Measurements from ENCODE around the gene SIX3. TPM values are rescaled to one million over a fixed set of nuclear protein-coding genes. Genes with fewer than 3 reads are reported as not detected.

SIX3 gene
- polyA plus RNA-seq, 1 of the 3 experiments (the other 2 are of a cell fraction) = 0.58 TPM

GRCh38 chr2:44916291-44916690 is 25.2 kb upstream of the SIX3 start:
- ChIA-PET CTCF (interaction anchor here (0.9 to 3.8 kb wide), 4 partner anchors 17 to 437 kb away, joined by 3 to 19 read pairs (median 4); no protein-coding TSS in a partner anchor), POLR2A (interaction anchor here (0.5 kb wide), 1 partner anchor 825 kb away, joined by 3 read pairs; no protein-coding TSS in a partner anchor)
- TF ChIP-seq CHD2 (IDR thresholded peaks at IDR 0.05; ENCODE audit: low read length, partially characterized antibody) = no peak
- H3K27me3 ChIP-seq (ENCODE audit: insufficient read depth) = no peaks in the 10 kb centered on the region; the same call in 1 of the 2 replicates
- no peaks in the 10 kb centered on the region for H3K36me3 ChIP-seq (replicated peaks in 1 of 2; ENCODE audit: control insufficient read depth in 1 of 2, insufficient read depth in 2 of 2, low read length in 1 of 2)
- no peaks in the 10 kb centered on the region for H3K79me2 ChIP-seq (ENCODE audit: insufficient read depth)
- H3K9me2 ChIP-seq = no peaks in the 10 kb centered on the region
- no peaks in the 10 kb centered on the region for H3F3A ChIP-seq (replicated peaks; ENCODE audit: insufficient read depth)
- no peak overlapping the region for H3K9ac ChIP-seq
- H3K27ac ChIP-seq (ENCODE audit: low read depth in 2 of 2, low read length in 1 of 2) = no peak overlapping the region
- no peak overlapping the region for H2AFZ ChIP-seq (ENCODE audit: low read depth)
- peaks cover 0 to 2% of the 10 kb centered on the region in 2 experiments; a peak in 1 of 4 replicates for H3K4me1 ChIP-seq (ENCODE audit: control insufficient read depth in 1 of 2, insufficient read depth in 2 of 2, low read depth in 1 of 2, low read length in 1 of 2)
- no peak for DNase-seq
- H4K20me1 ChIP-seq (ENCODE audit: insufficient read depth) = no peaks in the 10 kb centered on the region
- H3K9me3 ChIP-seq = no peaks in the 10 kb centered on the region
- no peak overlapping the region for H3K4me2 ChIP-seq
- H3K4me3 ChIP-seq (ENCODE audit: low read depth in 2 of 2, low read length in 1 of 2) = no peak overlapping the region

- Histone ChIP-seq H3K4me3 (ENCODE audit: low read depth in 2 of 2, low read length in 1 of 2) (no peak overlapping the region), H3K4me1 (ENCODE audit: control insufficient read depth in 1 of 2, insufficient read depth in 2 of 2, low read depth in 1 of 2, low read length in 1 of 2) (peaks cover 0 to 2% of the 10 kb centered on the region in 2 experiments; a peak in 1 of 4 replicates), H3K36me3 (replicated peaks in 1 of 2; ENCODE audit: control insufficient read depth in 1 of 2, insufficient read depth in 2 of 2, low read length in 1 of 2) (no peaks in the 10 kb centered on the region), H3K27ac (ENCODE audit: low read depth in 2 of 2, low read length in 1 of 2) (no peak overlapping the region), H3F3A (replicated peaks; ENCODE audit: insufficient read depth) (no peaks in the 10 kb centered on the region), H3K9me2 (no peaks in the 10 kb centered on the region), H3K9me3 (no peaks in the 10 kb centered on the region), H2AFZ (ENCODE audit: low read depth) (no peak overlapping the region), H4K20me1 (ENCODE audit: insufficient read depth) (no peaks in the 10 kb centered on the region), H3K4me2 (no peak overlapping the region), H3K27me3 (ENCODE audit: insufficient read depth) (no peaks in the 10 kb centered on the region; the same call in 1 of the 2 replicates), H3K79me2 (ENCODE audit: insufficient read depth) (no peaks in the 10 kb centered on the region), H3K9ac (no peak overlapping the region)
- no peak for DNase-seq
- ChIA-PET POLR2A (interaction anchor here (0.7 kb wide), 1 partner anchor 17 kb away, joined by 5 read pairs; no protein-coding TSS in a partner anchor), CTCF (interaction anchor here (0.9 to 1.5 kb wide), 4 partner anchors 9 to 874 kb away, joined by 3 to 4 read pairs (median 3); no protein-coding TSS in a partner anchor)
- WGBS (ENCODE audit: low lambda C conversion rate) = 45% methylated on average over 4 of the region's 4 CpGs
- TF ChIP-seq NFIC (IDR thresholded peaks at IDR 0.05; ENCODE audit: borderline replicate concordance) = no peak
- TF ChIP-seq IRF3 (IDR thresholded peaks at IDR 0.05; ENCODE audit: low read depth, low read length) = no peak
- TF ChIP-seq USF2 (IDR thresholded peaks at IDR 0.05; ENCODE audit: borderline replicate concordance, low read depth, low read length) = no peak
- TF ChIP-seq RCOR1 (IDR thresholded peaks at IDR 0.05; ENCODE audit: low read length) = no peak
- TF ChIP-seq TAF1 (IDR thresholded peaks at IDR 0.05; ENCODE audit: borderline replicate concordance, low read depth, low read length) = no peak
Measured at GRCh38 chr2:44918095-44918775, 23.3 kb upstream of the SIX3 start.

GRCh38 chr2:44920751-44921150 is 20.8 kb upstream of the SIX3 start:
- WGBS (ENCODE audit: low lambda C conversion rate) = 44% methylated on average over 2 of the region's 2 CpGs
- ChIA-PET CTCF (interaction anchor here (1.5 kb wide), 1 partner anchor 17 kb away, joined by 3 read pairs; no protein-coding TSS in a partner anchor), POLR2A (no interaction called here)
- Histone ChIP-seq H3K79me2 (ENCODE audit: insufficient read depth) (no peaks in the 10 kb centered on the region), H3K4me2 (no peak overlapping the region), H3K4me1 (ENCODE audit: control insufficient read depth in 1 of 2, insufficient read depth in 2 of 2, low read depth in 1 of 2, low read length in 1 of 2) (peaks cover 0 to 2% of the 10 kb centered on the region in 2 experiments; a peak in 1 of 4 replicates), H3K27ac (ENCODE audit: low read depth in 2 of 2, low read length in 1 of 2) (no peak overlapping the region), H3K9ac (no peak overlapping the region), H3K4me3 (ENCODE audit: low read depth in 2 of 2, low read length in 1 of 2) (no peak overlapping the region), H3K36me3 (replicated peaks in 1 of 2; ENCODE audit: control insufficient read depth in 1 of 2, insufficient read depth in 2 of 2, low read length in 1 of 2) (no peaks in the 10 kb centered on the region), H3K27me3 (ENCODE audit: insufficient read depth) (peaks cover 14% of the 10 kb centered on the region; the same call in 1 of the 2 replicates), H3K9me3 (no peaks in the 10 kb centered on the region), H2AFZ (ENCODE audit: low read depth) (no peak overlapping the region), H4K20me1 (ENCODE audit: insufficient read depth) (no peaks in the 10 kb centered on the region), H3F3A (replicated peaks; ENCODE audit: insufficient read depth) (no peaks in the 10 kb centered on the region), H3K9me2 (no peaks in the 10 kb centered on the region)
- DNase-seq = peak; percentile 46
- TF ChIP-seq REST (IDR thresholded peaks at IDR 0.05; ENCODE audit: low read depth, low read length) (no peak), FOXJ3 (CRISPR knock-in tag; IDR thresholded peaks at IDR 0.05) (no peak), GATA2 (CRISPR knock-in tag; IDR thresholded peaks at IDR 0.05) (no peak), RFX5 (IDR thresholded peaks at IDR 0.05; ENCODE audit: low read length) (no peak), EZH2phosphoT487 (IDR thresholded peaks at IDR 0.05; ENCODE audit: borderline replicate concordance, low read depth) (no peak)
